SH-SY5Y (cell line): ENCODE measurements around the gene RAB3IP.

Experiments
- GATA2 ChIP-seq: IDR thresholded peaks from 2 replicates; pipeline ENCODE4 v1.6.1; 2011; ENCODE audit warnings: mild to moderate bottlenecking, low read depth, low read length
- GATA3 ChIP-seq: IDR thresholded peaks from 2 replicates; pipeline ENCODE4 v1.6.1; 2011; ENCODE audit warnings: low read depth, mild to moderate bottlenecking, low read length, moderate library complexity

- TF ChIP-seq GATA2 (no peak), GATA3 (no peak)
These were observed 98.5 kb downstream of the RAB3IP start for GRCh38 chr12:69837191-69837590.
